OCI-LY7 (cell line): ENCODE results near the gene WDR43.

ENCODE experiments used
- CTCF ChIP-seq: fragments of 200-600 bp; sonication (generic); conservative IDR thresholded peaks from 2 replicates; pipeline ENCODE4 v1.5.1; 2014; ENCODE audit warnings: mild to moderate bottlenecking, antibody characterized with exemption, low read length, moderate library complexity, mixed read lengths
- EZH2phosphoT487 ChIP-seq: fragments of 200-600 bp; sonication (generic); IDR thresholded peaks from 2 replicates; pipeline ENCODE4 v1.6.1; 2018; ENCODE audit warnings: low read depth, borderline replicate concordance, mild to moderate bottlenecking, mixed run types, antibody characterized with exemption, low read length, moderate library complexity, mixed read lengths

- no peak for TF ChIP-seq CTCF
- no peak for TF ChIP-seq EZH2phosphoT487
Measured at GRCh38 chr2:28909655-28910353, 15.3 kb downstream of the WDR43 start.
